Heart right ventricle (tissue), 16 donors: ENCODE results near the gene COLEC11. TPM values are rescaled to one million over a fixed set of nuclear protein-coding genes. Genes with fewer than 3 reads are reported as not detected.

Experiments used
- ATAC-seq, 8 donors: fragments of 200-7000 bp; cut with Tn5 transposase; one replicate each; pipeline ENCODE4 v1.9.1; 2020; ENCODE audit warnings: mild to moderate bottlenecking in 8 of 8, moderate library complexity in 8 of 8, moderate number of reproducible peaks in 1 of 8
- DNase-seq, 2 donors: peaks; one replicate each; pipeline ENCODE4 v3.0.0-alpha.2; 2020
- H3K27ac ChIP-seq, 10 donors: fragments of 200-600 bp; sonication (generic) in 2 of 10; one replicate each; pipeline versions ENCODE4 v1.5.0 to v1.8.0; 2020 to 2022; ENCODE audit warnings: mild to moderate bottlenecking in 3 of 10
- H3K27me3 ChIP-seq, 7 donors: fragments of 200-600 bp; one replicate each; pipeline ENCODE4 v1.8.0; 2021 to 2022; ENCODE audit warnings: mild to moderate bottlenecking in 2 of 7
- H3K36me3 ChIP-seq, 9 donors: fragments of 200-600 bp; sonication (generic) in 1 of 9; one replicate each; pipeline versions ENCODE4 v1.5.0 to v1.8.0; 2020 to 2022; ENCODE audit warnings: mild to moderate bottlenecking in 2 of 9
- H3K4me1 ChIP-seq, 9 donors: fragments of 200-600 bp; sonication (generic) in 1 of 9; one replicate each; pipeline versions ENCODE4 v1.5.0 to v1.8.0; 2020 to 2022; ENCODE audit warnings: mild to moderate bottlenecking in 4 of 9
- H3K4me3 ChIP-seq, 10 donors: fragments of 200-600 bp; sonication (generic) in 2 of 10; one replicate each; pipeline versions ENCODE4 v1.5.0 to v1.8.0; 2020 to 2022; ENCODE audit warnings: mild to moderate bottlenecking in 7 of 10, moderate library complexity in 2 of 10
- H3K9me3 ChIP-seq, 11 donors: fragments of 200-600 bp in 10 of 11; sonication (generic) in 2 of 11; one replicate each; pipeline versions ENCODE4 v1.5.0 to v1.8.0; 2013 to 2022; ENCODE audit warnings: mild to moderate bottlenecking in 2 of 11, control low read depth in 1 of 11, moderate library complexity in 1 of 11
- CTCF ChIP-seq, 9 donors: fragments of 200-600 bp; sonication (generic) in 2 of 9; IDR thresholded peaks; one replicate each; pipeline versions ENCODE4 v1.5.0 to v1.8.0; 2021 to 2022; ENCODE audit warnings: antibody characterized with exemption in 9 of 9, mild to moderate bottlenecking in 5 of 9, moderate library complexity in 1 of 9
- WGBS, 2 donors: extraction: QIAGEN DNeasy Blood & Tissue Kit; methylation state at CpG; one replicate each; pipeline ENCODE4 v1.1.7; 2013; ENCODE audit warnings: inconsistent platforms in 1 of 2; 5-methylcytosine and 5-hydroxymethylcytosine counted together
- intact Hi-C, 10 donors: fragments of 100-400 bp; cut with DNase I; formaldehyde crosslinking; loops; one replicate each; pipeline versions ENCODE4 v1.11.1 to v1.14.2; 2022
- polyA plus RNA-seq, 2 donors: library from polyadenylated mRNA; stranded (reverse); fragments of 200-250 nt; gene quantifications; one replicate each; pipeline ENCODE4 v1.2.3, GENCODE V29; 2013
- total RNA-seq, 10 donors: library from RNA; stranded (reverse); fragmentation: NEBNext Ultra II Directional in 3 of 10; extraction: Animal tissue kit (Norgen Biotek cat#: 25700) in 3 of 10; gene quantifications; one replicate each; pipeline versions ENCODE4 v1.2.1 to v1.2.4, GENCODE V29; 2021 to 2023
- donor health status: Arrhythmogenic right ventricular cardiomyopathy.
- donor health status: ischemic (EF 13 %, LVEDD 7.1; RV severe dilation, severe dysfunction).
- donor health status: healthy with polysubstance abuse.
- donor health status: DM: no; HTN: yes; CAD: no.
- donor health status: DM: no; HTN: no; CAD: no.
- donor health status: ischemic (EF 25% LVEDD 6.9; RV normal size, moderate dysfunction).
- donor health status: ischemic (EF 25% LVEDD 5.7; RV mildly dilated, moderate dysfunction).
- donor health status: healthy.
- donor health status: DM: yes; HTN: yes; CAD: no.
- donor health status: Ischemic cardiomyopathy.
- donor health status: ischemic (EF 35%, LVEDD 5.7; RV mildly dilated, moderate dysfunction).
- donor health status: nonischemic (EF 11% LVEDD 7.7; RV severe dilation, severe dysfunction).
- donor health status: DM: yes; HTN: yes; CAD: no.
- donor health status: PGD.
- donor health status: ischemic (EF 29% LVEDD 5.4; RV normal size, mild dysfunction).
- donor health status: nonischemic (EF 23%, LVEDD 6.1; RV moderate dilation, normal function).

The COLEC11 gene
- total and polyA plus RNA-seq, 12 donors = 2.0 to 26.7 (median 5.2) TPM

GRCh38 chr2:3645745-3646389, 51.0 kb downstream of the COLEC11 start:
- Histone ChIP-seq H3K27me3 (no peaks in the 10 kb centered on the region), H3K4me1 (peaks cover 0 to 6% (median 5%) of the 10 kb centered on the region in 9 donors), H3K4me3 (no peak overlapping the region), H3K27ac (no peak overlapping the region), H3K9me3 (no peaks in the 10 kb centered on the region), H3K36me3 (no peaks in the 10 kb centered on the region)
- no peak for DNase-seq
- intact Hi-C loops = loop anchor here in 2 of 10 donors (10.0 kb wide), 2 partner anchors 51 to 221 kb away; partner anchors contain the start of gene COLEC11 (in 1 of the 2)
- 67 to 74% methylated on average over 10 of the region's 10 CpGs for WGBS, 2 donors
- no peak for TF ChIP-seq CTCF (IDR thresholded peaks at IDR 0.05)
- ATAC-seq = no peak

- H3K27me3 ChIP-seq = peaks cover 0 to 2% (median 0%) of the 10 kb centered on the region in 7 donors
- no peak for ATAC-seq
- no peak for TF ChIP-seq CTCF (IDR thresholded peaks at IDR 0.05)
- no peak for DNase-seq
- H3K4me3 ChIP-seq = no peak overlapping the region
- H3K36me3 ChIP-seq = no peaks in the 10 kb centered on the region
- WGBS, 2 donors = 91 to 96% methylated on average over 8 of the region's 8 CpGs
- no peaks in the 10 kb centered on the region for H3K9me3 ChIP-seq
- no peak overlapping the region for H3K27ac ChIP-seq
- H3K4me1 ChIP-seq = peaks cover 0 to 9% (median 7%) of the 10 kb centered on the region in 9 donors
- intact Hi-C loops = loop anchor here in 2 of 10 donors (10.0 kb wide), 2 partner anchors 52 to 222 kb away; partner anchors contain the start of gene COLEC11 (in 1 of the 2)
Measured at GRCh38 chr2:3646446-3646845, 51.5 kb downstream of the COLEC11 start.

- Histone ChIP-seq H3K36me3 (no peaks in the 10 kb centered on the region), H3K4me1 (peaks cover 0 to 17% (median 14%) of the 10 kb centered on the region in 9 donors), H3K27ac (no peak overlapping the region), H3K9me3 (no peaks in the 10 kb centered on the region), H3K27me3 (peaks cover 0 to 10% (median 0%) of the 10 kb centered on the region in 7 donors), H3K4me3 (no peak overlapping the region)
- no peak for DNase-seq
- no peak for ATAC-seq
- no peak for TF ChIP-seq CTCF (IDR thresholded peaks at IDR 0.05)
- intact Hi-C loops = loop anchor here in 2 of 10 donors (10.0 kb wide), 2 partner anchors 52 to 222 kb away; partner anchors contain the start of gene COLEC11 (in 1 of the 2)
- 71 to 84% methylated on average over 13 of the region's 13 CpGs for WGBS, 2 donors
Measured at GRCh38 chr2:3647246-3647645, 52.3 kb downstream of the COLEC11 start.

- Histone ChIP-seq H3K9me3 (no peaks in the 10 kb centered on the region), H3K36me3 (no peaks in the 10 kb centered on the region), H3K27me3 (peaks cover 0 to 15% (median 0%) of the 10 kb centered on the region in 7 donors), H3K4me3 (no peak overlapping the region), H3K27ac (no peak overlapping the region), H3K4me1 (peaks cover 0 to 19% (median 14%) of the 10 kb centered on the region in 9 donors)
- intact Hi-C loops = loop anchor here in 2 of 10 donors (10.0 kb wide), 2 partner anchors 53 to 223 kb away; partner anchors contain the start of gene COLEC11 (in 1 of the 2)
- WGBS, 2 donors = 87 to 95% methylated on average over 14 of the region's 14 CpGs
- no peak for TF ChIP-seq CTCF (IDR thresholded peaks at IDR 0.05)
- DNase-seq (no peak), ATAC-seq (no peak)
Measured at GRCh38 chr2:3647831-3648651, 53.1 kb downstream of the COLEC11 start.
